ENCODE measurements around the gene REXO4.
"Not testable (repeated sequence)": the region's sequence is repeated elsewhere in the genome, so short reads cannot be mapped to it uniquely, and the experiment has no call there.

Gene REXO4

GRCh38 chr9:133417541-133418461, at the start of gene REXO4:
Gene REXO4, minus strand, starts transcription at chr9:133418010. Its CDS starts 166 bp downstream, at chr9:133417844.
- DNase-seq = peak; percentile 82

- DNase-seq = no peak
Observed at GRCh38 chr9:133467101-133467500, 49.3 kb upstream of the REXO4 start.

- DNase-seq = no peak
Observed at GRCh38 chr9:133465984-133466383, 48.2 kb upstream of the REXO4 start.

GRCh38 chr9:133464638-133465037, 46.8 kb upstream of the REXO4 start:
- no peak for DNase-seq

GRCh38 chr9:133463864-133464615, 46.2 kb upstream of the REXO4 start:
- DNase-seq = no peak

- DNase-seq = no peak
Observed at GRCh38 chr9:133463234-133463863, 45.5 kb upstream of the REXO4 start.

- no peak for DNase-seq
Observed at GRCh38 chr9:133461975-133462374, 44.2 kb upstream of the REXO4 start.

GRCh38 chr9:133460405-133461175, 42.8 kb upstream of the REXO4 start:
- DNase-seq = peak; percentile 80

- peak; percentile 92 for DNase-seq
Observed at GRCh38 chr9:133459476-133460404, 41.9 kb upstream of the REXO4 start, which contains the start of gene CACFD1. Gene CACFD1, plus strand, starts transcription at chr9:133459978. Its CDS starts 89 bp downstream, at chr9:133460067.

GRCh38 chr9:133458643-133459312, 41.0 kb upstream of the REXO4 start:
- no peak for DNase-seq

GRCh38 chr9:133457748-133458147, 39.9 kb upstream of the REXO4 start:
- DNase-seq = no peak

GRCh38 chr9:133457233-133457632, 39.4 kb upstream of the REXO4 start:
- no peak for DNase-seq

- no peak for DNase-seq
Observed at GRCh38 chr9:133456409-133456808, 38.6 kb upstream of the REXO4 start.

GRCh38 chr9:133455936-133456335, 38.1 kb upstream of the REXO4 start:
- no peak for DNase-seq

GRCh38 chr9:133454943-133455673, 37.3 kb upstream of the REXO4 start:
- no peak for DNase-seq

- no peak for DNase-seq
Observed at GRCh38 chr9:133454325-133454724, 36.5 kb upstream of the REXO4 start.

GRCh38 chr9:133453651-133454050, 35.8 kb upstream of the REXO4 start:
- DNase-seq = no peak

GRCh38 chr9:133452562-133452961, 34.8 kb upstream of the REXO4 start:
- no peak for DNase-seq

- not testable (repeated sequence) for DNase-seq
Observed at GRCh38 chr9:133451865-133452264, 34.1 kb upstream of the REXO4 start.

GRCh38 chr9:133449760-133450159, 31.9 kb upstream of the REXO4 start:
- DNase-seq = no peak

Measured in CD4-positive, alpha-beta T cell treated with Interferon gamma for 1 hour (primary cell).